Measurements from ENCODE around the gene TNN.
A peak's percentile ranks its signal among the peaks of the same experiment; 100 is the strongest.
"Not testable (repeated sequence)": the region's sequence is repeated elsewhere in the genome, so short reads cannot be mapped to it uniquely, and the experiment has no call there.

The TNN gene

GRCh38 chr1:175070818-175071217 lies 3.2 kb downstream of the TNN start:
- DNase-seq (ENCODE audit: low spot score), result no peak

GRCh38 chr1:175071276-175071943 lies 3.8 kb downstream of the TNN start:
- DNase-seq (ENCODE audit: low spot score), result no peak

- peak; percentile 64 for DNase-seq (ENCODE audit: low spot score)
Observed at GRCh38 chr1:175072099-175072951, 4.7 kb downstream of the TNN start.

- DNase-seq (ENCODE audit: low spot score), result no peak
Observed at GRCh38 chr1:175073061-175073460, 5.4 kb downstream of the TNN start.

- DNase-seq (ENCODE audit: low spot score), result no peak
Observed at GRCh38 chr1:175073633-175074032, 6.0 kb downstream of the TNN start.

GRCh38 chr1:175075572-175076568 lies 8.2 kb downstream of the TNN start:
- DNase-seq (ENCODE audit: low spot score), result no peak

- no peak for DNase-seq (ENCODE audit: low spot score)
Observed at GRCh38 chr1:175077356-175078030, 9.9 kb downstream of the TNN start.

DNA sequence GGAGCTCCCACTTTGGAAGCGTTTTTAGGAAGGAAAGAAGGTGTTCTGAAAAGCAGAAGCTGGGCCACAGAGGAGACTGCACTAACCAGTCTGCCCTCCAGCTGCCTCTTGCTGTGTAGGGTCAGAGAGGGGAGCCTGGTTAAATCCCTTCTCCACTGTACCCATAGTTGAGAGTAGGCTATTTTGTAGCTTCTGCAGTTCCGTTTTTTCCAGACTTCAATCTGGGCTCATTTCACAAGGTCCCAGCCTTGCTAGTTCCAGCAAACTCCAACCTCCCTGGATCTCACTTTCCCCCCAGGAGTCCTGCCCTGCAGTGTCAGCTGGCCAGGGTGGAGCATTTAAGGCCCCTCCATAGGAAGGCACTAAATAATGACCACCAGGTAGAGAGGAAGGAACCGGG lies 11.0 kb downstream of the TNN start:
- DNase-seq (ENCODE audit: low spot score), result no peak

- DNase-seq (ENCODE audit: low spot score), result no peak
Observed at GRCh38 chr1:175079338-175079737, 11.7 kb downstream of the TNN start.

GRCh38 chr1:175080030-175080429 lies 12.4 kb downstream of the TNN start:
- DNase-seq (ENCODE audit: low spot score), result no peak

DNA sequence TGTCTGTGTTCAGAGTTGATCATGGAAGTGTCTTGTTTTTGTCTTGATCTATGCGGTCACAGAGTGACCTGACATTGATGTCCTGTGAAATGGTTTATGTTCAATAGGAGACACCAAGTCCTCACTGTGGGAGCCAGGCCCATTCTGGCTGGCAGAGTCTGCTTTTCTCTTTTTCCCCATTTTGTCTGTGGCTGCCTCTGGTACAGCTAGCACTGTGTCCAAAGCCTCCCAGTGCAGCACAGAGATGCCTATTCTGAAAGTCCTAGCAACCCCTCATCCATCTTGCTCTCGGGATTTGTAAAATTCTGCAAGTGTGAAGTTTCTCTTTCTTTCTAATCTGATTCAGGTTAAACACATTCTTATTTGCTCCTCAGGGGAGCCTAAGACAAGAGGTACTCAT lies 14.3 kb downstream of the TNN start:
- no peak for DNase-seq (ENCODE audit: low spot score)

DNA sequence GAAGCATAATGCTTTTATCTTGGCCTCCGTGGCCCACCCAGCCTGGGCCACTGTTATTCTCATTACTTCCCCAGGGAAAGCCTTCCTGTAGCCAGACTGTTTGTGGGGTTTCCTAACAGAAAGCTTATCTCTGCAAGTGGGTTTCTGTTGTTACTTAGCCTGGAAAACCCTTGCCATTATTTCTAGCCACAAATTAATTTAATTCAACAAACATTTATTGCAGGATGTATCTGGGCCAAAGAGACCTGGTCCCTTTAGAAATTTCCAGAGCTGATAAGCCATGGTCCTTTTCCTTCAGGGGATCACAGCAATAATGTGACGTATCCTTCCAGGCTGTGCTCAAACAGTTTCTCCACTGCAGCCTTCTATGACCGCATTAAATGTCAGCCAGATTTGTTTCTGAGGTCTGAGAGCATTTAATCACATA lies 20.9 kb downstream of the TNN start:
- DNase-seq (ENCODE audit: low spot score), result no peak

- DNase-seq (ENCODE audit: low spot score), result no peak
Observed at GRCh38 chr1:175089136-175089718, 21.6 kb downstream of the TNN start.

DNA sequence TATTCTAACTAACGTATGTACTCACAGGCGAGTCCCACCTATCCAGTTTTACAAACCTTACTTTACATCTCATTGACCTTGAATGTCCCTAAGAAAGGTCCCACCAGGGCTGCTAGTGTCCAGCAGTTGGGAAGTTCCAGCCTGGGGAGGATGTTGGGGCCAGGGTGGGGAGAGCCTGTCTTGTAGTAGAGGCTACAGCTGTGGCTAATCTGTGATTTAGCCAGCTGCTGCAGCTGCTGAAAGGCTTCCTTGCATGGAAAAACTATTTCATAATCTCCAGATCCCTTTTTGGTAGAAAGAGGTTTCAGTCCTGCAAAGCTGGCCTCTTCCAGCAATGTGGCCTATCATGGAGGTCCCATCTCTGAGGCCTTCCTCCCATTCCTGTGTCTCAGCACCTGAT lies 23.1 kb downstream of the TNN start:
- no peak for DNase-seq (ENCODE audit: low spot score)

DNA sequence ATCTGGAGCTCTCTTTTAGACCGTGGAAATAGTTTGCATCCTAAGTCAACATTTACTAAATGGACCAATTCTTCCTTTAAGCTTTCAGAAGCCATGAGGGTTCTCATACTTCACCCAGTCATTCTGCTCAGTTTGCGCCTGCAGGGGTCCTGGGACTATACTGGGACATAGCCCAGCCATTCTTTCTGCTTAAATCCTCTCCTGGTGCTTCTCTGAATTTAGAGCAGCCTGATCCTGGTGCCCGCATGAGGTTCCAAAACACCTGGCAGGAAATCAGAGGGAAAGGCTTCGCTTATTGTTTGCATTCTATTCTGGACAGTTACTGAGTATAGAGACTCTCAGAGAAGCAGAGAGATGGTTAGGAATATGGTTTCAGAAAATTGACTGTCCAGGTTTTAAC lies 27.0 kb downstream of the TNN start:
- DNase-seq (ENCODE audit: low spot score), result no peak

- no peak for DNase-seq (ENCODE audit: low spot score)
Observed at GRCh38 chr1:175095069-175095468, 27.4 kb downstream of the TNN start.

DNA sequence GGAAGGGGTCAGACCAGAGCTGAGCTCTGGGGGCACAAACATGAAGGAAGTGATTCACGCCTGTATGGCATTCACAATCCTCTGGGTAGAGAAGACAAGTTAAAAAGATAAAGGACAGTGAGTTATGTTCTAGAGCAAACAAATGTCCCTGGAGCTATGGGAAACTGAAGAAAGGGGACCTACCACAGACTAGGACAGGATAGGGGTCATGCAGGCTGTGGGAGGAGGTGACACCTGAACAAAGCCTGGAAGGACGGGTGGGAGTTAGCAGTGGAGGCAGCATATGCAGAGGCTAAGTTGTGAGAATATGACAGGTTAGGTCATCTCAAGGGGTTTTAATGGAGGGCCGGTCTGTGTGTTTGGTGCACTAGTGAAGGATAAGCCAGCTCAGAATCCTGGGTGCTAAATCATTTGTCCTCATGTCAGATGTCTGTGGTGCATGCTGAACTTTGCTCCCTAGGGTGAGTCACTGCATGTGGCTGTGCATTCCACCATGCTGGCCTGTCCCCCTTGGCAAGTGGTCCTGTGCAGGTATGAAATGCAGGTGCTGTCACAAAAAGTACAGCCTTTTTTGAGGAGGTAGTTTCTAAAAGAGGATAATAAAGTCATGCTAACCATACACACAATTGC lies 28.5 kb downstream of the TNN start:
- DNase-seq (ENCODE audit: low spot score), result no peak

DNA sequence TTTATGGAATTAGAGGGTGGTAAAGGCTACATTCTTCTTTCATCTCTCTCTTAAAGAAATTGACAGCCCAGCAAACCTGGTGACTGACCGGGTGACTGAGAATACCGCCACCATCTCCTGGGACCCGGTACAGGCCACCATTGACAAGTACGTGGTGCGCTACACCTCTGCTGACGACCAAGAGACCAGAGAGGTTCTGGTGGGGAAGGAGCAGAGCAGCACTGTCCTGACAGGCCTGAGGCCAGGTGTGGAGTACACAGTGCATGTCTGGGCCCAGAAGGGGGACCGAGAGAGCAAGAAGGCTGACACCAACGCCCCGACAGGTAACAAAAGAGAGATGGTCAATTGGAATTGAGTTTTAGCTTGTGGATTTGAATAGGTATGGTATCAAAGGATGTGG lies 29.7 kb downstream of the TNN start:
- no peak for DNase-seq (ENCODE audit: low spot score)

DNA sequence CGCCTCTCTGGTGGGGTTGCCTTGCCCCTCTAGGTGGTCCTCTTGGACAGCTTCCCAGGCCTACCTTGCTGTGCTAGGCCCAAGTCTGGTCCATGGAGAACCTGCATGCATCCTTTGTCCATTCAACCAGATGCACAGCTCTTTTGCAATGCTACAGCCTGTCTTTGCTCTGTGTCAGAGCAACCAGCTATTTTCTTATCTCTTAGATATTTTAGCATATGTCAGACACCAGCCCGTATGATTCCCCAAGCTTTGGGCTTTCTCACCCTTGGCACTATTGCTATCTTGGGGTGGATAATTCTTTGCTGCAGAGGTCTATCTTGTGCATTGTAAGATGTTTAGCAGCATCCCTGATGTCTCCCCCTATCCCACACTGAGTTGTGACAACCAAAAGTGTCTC lies 32.3 kb downstream of the TNN start:
- DNase-seq (ENCODE audit: low spot score), result no peak

DNA sequence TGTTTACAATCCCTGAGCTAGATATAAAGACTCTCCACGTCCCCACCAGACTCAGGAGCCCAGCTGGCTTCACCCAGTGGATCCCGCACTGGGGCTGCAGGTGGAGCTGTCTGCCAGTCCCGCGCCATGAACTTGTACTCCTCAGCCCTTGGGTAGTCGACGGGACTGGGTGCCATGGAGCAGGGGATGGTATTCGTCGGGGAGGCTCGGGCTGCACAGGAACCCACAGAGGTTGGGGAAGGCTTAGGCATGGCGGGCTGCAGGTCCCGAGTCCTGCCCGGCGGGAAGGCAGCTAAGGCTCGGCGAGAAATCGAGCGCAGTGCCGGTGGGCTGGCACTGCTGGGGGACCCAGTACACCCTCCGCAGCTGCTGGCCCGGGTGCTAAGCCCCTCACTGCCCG lies 34.5 kb downstream of the TNN start:
- DNase-seq (ENCODE audit: low spot score), result not testable (repeated sequence)

DNA sequence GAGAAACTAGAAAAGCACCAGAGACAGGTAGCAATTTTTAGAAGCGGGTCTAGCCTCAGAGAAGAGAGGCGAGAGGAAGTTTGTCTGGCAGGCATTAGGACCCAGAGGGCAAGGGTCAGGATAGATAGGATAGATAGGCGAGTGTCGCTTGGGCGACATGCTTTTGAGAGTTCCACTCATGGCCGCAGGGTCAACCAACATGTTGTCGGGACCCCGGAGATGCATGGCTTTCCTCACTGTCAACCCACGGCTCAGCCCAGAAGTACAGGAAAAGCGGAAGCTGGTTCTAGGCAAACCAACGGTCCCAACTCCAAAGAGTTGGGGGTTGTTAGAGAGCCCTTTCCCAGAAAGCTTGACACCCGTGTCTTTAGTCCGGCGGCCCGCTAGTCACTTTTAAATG lies 38.9 kb downstream of the TNN start:
- DNase-seq (ENCODE audit: low spot score), result not testable (repeated sequence)
